HL-60/S4 treated with retinoic acid at 250 ng/mL for 4 days and 3 days (cell line): ENCODE data around the gene CIB2.

Experiments used
- in situ Hi-C: fragments of 300-500 bp; cut with MboI; formaldehyde crosslinking; loops from 2 replicates; pipeline ENCODE4 v1.7.0; 2022; ENCODE audit warnings: low sequenced_read_pairs

CIB2 gene

GRCh38 chr15:78149805-78150751 is 18.8 kb upstream of the CIB2 start:
- in situ Hi-C loops: no loop called here

GRCh38 chr15:78149068-78149804 is 18.0 kb upstream of the CIB2 start, which contains the start of gene IDH3A:
IDH3A (plus strand) TSS chr15:78149362; CDS start chr15:78149404, 42 bp downstream.
- in situ Hi-C loops: no loop called here

- in situ Hi-C loops: no loop called here
Observed at GRCh38 chr15:78148392-78149067, 17.3 kb upstream of the CIB2 start.

- in situ Hi-C loops: no loop called here
Observed at GRCh38 chr15:78147566-78147965, 16.3 kb upstream of the CIB2 start.

- in situ Hi-C loops: no loop called here
Observed at GRCh38 chr15:78146425-78147154, 15.3 kb upstream of the CIB2 start.

GRCh38 chr15:78142332-78142731 is 11.1 kb upstream of the CIB2 start:
- in situ Hi-C loops: no loop called here

GRCh38 chr15:78140292-78140691 is 9.0 kb upstream of the CIB2 start:
- in situ Hi-C loops: no loop called here

- in situ Hi-C loops: no loop called here
Observed at GRCh38 chr15:78139578-78139977, 8.3 kb upstream of the CIB2 start.

GRCh38 chr15:78133801-78134200 is 2.6 kb upstream of the CIB2 start:
- in situ Hi-C loops: no loop called here

- in situ Hi-C loops: no loop called here
Observed at GRCh38 chr15:78130466-78131294, 565 bp downstream of the CIB2 start.

- in situ Hi-C loops: no loop called here
Observed at GRCh38 chr15:78129751-78130287, 1.4 kb downstream of the CIB2 start.

- in situ Hi-C loops: no loop called here
Observed at GRCh38 chr15:78129077-78129750, 2.0 kb downstream of the CIB2 start.

- in situ Hi-C loops: no loop called here
Observed at GRCh38 chr15:78127882-78128281, 3.4 kb downstream of the CIB2 start.

GRCh38 chr15:78125267-78125666 is 6.0 kb downstream of the CIB2 start:
- in situ Hi-C loops: no loop called here

- in situ Hi-C loops: no loop called here
Observed at GRCh38 chr15:78120523-78120922, 10.7 kb downstream of the CIB2 start.

GRCh38 chr15:78112551-78112950 is 18.7 kb downstream of the CIB2 start:
- in situ Hi-C loops: loop anchor here (5.0 kb wide), 1 partner anchor 130 kb away; no protein-coding TSS in a partner anchor

- in situ Hi-C loops: loop anchor here (5.0 kb wide), 1 partner anchor 131 kb away; no protein-coding TSS in a partner anchor
Observed at GRCh38 chr15:78111788-78112187, 19.5 kb downstream of the CIB2 start.

- in situ Hi-C loops: loop anchor here (5.0 kb wide), 1 partner anchor 131 kb away; no protein-coding TSS in a partner anchor
Observed at GRCh38 chr15:78110916-78111475, 20.2 kb downstream of the CIB2 start.
